ENCODE measurements around the gene CITED2.

Gene CITED2

GRCh38 chr6:139386404-139386803 lies 12.0 kb upstream of the CITED2 start:
- DNase-seq (ENCODE audit: low read depth in 2 of 2), result no peak

DNA sequence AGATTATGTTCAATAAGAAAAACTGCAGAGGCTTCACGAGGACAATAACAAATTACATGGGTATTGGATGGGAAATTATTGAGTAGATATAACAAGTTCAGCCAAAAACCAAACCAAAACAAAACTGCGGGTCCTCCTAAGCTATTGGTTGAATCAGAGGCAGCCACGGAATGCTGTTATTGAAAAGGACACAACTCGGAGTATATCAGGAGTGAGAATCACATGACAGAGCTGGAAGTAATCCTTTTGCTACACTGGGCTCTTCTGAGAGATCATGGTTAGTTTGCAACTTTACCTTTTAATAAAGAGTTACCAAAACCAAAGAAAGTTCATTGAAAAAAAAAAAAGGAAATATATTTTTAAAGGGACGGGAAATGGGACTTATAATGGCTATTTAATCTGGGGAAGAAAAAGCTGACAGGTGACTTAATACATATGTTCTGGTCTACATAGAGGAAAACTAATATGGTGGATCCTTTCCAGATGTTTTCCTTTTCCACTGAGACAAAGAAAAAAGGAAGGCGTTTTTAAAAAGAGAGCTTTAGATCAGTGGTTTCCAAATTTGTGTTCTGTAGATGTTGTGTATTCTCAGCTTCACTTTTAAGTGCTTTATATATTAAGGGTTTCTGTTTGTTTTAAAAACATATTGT lies 6.9 kb upstream of the CITED2 start:
- no peak for DNase-seq (ENCODE audit: low read depth in 2 of 2)

DNA sequence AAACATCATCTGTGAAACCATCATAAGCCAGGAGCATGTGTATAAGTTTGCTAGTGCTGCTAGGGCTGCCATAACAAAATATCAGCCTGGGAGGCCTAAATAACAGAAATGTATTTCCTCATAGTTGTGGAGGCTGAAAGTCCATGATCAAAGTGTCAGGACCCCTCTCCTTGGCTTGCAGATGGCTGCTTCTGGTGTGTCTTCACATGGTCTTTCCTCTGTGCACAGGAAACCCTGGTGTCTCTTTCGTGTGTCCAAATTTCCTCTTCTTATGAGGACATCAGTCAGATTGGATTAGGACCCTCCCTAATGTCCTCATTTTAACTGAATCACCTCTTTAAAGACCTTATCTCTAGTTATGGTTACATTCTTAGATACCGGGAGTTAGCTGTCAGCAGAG lies 6.2 kb upstream of the CITED2 start:
- DNase-seq (ENCODE audit: low read depth in 2 of 2), result no peak

- no peak for DNase-seq (ENCODE audit: low read depth in 2 of 2)
Observed at GRCh38 chr6:139380168-139380567, 5.7 kb upstream of the CITED2 start.

DNA sequence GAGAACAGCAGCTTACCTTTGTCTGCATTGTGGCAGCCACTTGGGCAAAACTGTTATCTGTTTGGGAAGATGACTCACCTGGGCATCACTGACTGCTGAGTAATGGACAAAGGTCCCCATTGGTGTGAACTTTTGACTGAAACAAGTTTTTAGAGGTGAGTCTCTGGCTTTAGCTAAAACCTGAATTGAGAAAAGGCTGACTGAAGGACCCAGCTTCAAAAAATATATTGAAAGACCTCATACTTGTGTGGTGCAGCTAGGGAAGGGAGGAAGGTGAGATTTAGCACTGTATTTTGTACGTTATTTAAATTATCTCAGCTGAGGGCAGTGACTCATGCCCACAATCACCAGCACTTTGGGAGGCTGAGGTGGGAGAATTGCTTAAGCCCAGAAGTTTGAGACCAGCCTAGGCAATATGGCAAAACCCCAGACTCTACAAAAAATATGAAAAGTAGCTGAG lies 4.5 kb upstream of the CITED2 start:
- no peak for DNase-seq (ENCODE audit: low read depth in 2 of 2)

- no peak for DNase-seq (ENCODE audit: low read depth in 2 of 2)
Observed at GRCh38 chr6:139378226-139378625, 3.8 kb upstream of the CITED2 start.

GRCh38 chr6:139376604-139377218 lies 2.3 kb upstream of the CITED2 start:
- DNase-seq (ENCODE audit: low read depth in 2 of 2), result no peak

- DNase-seq (ENCODE audit: low read depth in 2 of 2), result no peak
Observed at GRCh38 chr6:139376017-139376330, 1.5 kb upstream of the CITED2 start.

DNA sequence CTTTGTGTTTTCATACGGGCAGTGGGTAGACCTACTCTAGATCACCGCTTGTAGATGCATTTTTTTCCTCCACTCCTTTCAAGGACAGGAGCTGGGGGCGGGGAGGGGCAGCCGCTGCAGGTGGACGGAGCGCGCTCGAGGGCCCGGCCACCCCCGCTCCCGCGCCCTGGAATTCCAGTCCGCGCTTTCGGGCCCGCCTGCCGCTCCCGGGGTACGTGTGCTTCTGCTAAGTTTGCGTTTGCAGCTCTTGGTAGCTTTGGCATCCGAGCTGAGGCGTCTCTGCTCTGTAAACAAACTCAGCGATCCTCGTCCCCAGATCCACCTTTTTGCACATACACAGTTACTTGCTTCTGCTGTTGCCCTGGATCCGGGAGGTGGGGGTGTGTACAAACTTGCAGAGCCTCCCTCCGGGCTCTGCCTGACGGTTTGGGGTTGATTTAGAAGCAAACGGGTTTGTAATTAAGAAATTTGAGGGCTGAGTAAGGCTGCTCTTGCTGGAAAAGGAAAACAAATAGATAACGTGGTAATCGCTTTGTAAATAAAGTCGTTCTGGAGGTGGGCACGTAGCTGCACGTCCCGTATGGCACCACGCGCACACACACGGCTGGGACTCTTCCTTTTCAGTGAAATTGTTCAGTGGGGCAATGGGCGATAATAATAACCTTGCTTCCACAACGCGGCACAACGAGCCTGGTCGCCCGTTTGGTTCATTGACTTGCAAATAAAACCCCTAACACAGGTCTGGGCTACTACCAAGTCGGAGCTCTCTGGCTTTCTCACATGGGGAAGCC lies 973 bp upstream of the CITED2 start:
- DNase-seq (ENCODE audit: low read depth in 2 of 2), result peak; percentile 41 to 71

DNA sequence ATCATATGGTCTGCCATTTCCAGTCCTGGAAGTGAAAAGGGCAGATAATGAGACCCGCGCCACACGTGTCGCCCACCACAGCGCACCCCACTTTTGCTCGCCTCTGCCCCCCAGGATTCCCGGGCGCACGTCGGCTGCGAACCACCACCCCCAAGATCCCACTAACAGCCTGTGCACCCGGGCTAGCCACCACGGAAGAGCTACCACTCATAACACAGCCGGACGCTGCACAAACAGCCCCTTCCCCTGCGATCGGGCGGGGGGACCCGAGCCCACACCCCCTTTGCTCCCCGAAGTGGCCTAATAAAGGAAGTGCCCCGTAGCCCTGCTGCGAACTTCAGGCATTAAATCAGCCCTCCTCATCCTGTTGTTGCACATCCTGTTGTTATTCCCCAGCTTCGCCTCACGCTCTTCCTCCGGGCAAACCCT lies 506 bp downstream of the CITED2 start:
- no peak for DNase-seq (ENCODE audit: low read depth in 2 of 2)

DNA sequence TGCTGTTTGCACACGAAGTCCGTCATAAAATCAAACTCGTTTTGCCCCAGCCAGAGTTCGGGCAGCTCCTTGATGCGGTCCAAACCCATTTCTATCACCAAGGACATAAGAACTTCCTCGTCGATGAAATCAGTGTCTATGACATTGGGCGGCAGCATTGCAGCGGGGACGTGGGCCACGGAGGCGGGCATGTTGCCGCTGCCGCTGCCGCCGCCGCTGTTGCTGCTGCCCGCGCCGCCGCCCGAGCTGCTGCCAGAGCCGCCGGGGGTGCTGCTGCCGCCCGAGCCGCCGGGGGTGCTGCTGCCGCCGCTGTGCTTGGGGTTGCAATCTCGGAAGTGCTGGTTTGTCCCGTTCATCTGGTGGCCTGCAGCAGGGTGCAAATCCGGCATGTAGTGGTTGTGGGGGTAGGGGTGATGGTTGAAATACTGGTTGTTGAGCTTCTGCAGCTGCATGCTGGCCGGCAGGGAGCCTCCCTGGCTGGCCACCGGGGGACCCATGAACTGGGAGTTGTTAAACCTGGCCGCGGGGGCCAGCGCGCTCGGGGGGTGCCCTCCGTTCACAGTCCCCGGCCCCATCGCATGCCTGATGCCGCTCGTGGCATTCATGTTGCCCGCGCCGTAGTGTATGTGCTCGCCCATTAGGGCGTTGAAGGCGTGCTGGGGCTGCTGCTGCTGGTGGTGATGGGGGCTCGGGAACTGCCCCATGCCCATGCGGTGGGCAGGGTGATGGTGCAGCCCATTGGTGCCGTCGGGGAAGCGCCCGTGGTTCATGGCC lies 1.1 kb downstream of the CITED2 start:
- peak; percentile 28 to 32 for DNase-seq (ENCODE audit: low read depth in 2 of 2)

- DNase-seq (ENCODE audit: low read depth in 2 of 2), result no peak
Observed at GRCh38 chr6:139372326-139373153, 1.9 kb downstream of the CITED2 start.

GRCh38 chr6:139371421-139372203 lies 2.8 kb downstream of the CITED2 start:
- DNase-seq (ENCODE audit: low read depth in 2 of 2), result no peak

- DNase-seq (ENCODE audit: low read depth in 2 of 2), result no peak
Observed at GRCh38 chr6:139370999-139371345, 3.5 kb downstream of the CITED2 start.

DNA sequence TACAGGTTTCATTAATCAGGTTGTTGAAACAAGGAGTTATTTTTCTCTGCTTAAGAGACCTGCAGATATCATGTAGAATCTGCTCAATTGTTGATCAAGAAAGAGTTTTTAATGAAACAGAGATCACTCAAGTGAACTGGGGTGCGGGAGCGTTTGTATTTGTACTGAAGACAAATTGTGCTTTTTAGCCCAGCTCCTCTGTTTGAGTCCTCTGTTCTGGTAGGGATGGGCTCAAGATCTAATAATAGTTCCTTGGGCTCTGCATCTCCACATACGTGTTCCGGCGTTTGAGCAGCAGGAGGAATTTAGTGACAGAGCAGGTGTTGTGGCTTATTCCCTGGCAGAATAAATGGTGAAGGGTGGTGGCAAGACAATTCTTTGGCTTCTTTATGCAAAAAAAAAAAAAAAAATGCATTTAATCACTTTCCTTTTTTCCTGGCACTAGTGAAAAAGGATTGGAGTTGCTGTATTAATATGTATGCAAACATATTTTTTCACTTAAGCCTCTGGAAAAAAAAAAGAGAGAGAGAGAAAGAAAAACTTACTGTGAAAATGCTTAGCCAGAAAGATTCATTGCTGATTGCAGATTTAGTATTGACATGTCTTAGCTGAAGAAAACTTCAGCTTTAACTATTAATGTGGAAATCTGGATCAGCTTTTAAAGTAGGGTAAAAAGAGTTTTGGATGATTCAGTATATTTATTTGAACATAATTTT lies 4.0 kb downstream of the CITED2 start:
- DNase-seq (ENCODE audit: low read depth in 2 of 2), result no peak

GRCh38 chr6:139369568-139370282 lies 4.7 kb downstream of the CITED2 start:
- DNase-seq (ENCODE audit: low read depth in 2 of 2), result no peak

- DNase-seq (ENCODE audit: low read depth in 2 of 2), result no peak
Observed at GRCh38 chr6:139369068-139369467, 5.4 kb downstream of the CITED2 start.

DNA sequence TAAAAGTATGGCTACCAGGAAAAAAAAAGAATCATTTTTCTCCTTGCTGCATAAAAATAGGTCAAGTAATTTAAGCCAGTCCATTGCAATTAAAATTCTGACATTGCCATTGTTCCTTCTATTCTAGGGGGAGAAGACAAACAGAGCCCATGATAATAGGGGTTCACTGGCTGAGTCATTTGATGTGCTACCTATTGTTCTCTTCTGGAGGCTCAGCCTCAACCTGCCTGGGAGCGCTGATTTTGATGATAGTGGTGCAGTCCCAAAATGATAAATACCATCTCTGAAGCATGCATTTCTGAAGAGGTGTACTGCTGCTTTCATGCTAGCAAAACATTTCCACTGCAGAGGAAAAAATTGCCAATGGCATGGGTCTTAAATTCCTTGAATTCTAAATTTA lies 5.8 kb downstream of the CITED2 start:
- no peak for DNase-seq (ENCODE audit: low read depth in 2 of 2)

- DNase-seq (ENCODE audit: low read depth in 2 of 2), result no peak
Observed at GRCh38 chr6:139367810-139368351, 6.6 kb downstream of the CITED2 start.
